Stimulated activated CD8-positive, alpha-beta memory T cell treated with anti-CD3 and anti-CD28 coated beads, Interleukin-2, amount 100 ng/mL, for 48 hours (primary cell): Measurements from ENCODE around the gene MRPL41.
"Not testable (repeated sequence)": the region's sequence is repeated elsewhere in the genome, so short reads cannot be mapped to it uniquely, and the experiment has no call there.

Experiments
- DNase-seq, 2 donors: peaks; one replicate each; pipeline ENCODE4 v3.0.0-alpha.2; 2020; ENCODE audit warnings: low read depth in 2 of 2

Gene MRPL41

GRCh38 chr9:137521405-137521985 is 30.2 kb upstream of the MRPL41 start:
- no peak for DNase-seq

GRCh38 chr9:137522746-137523455 is 28.8 kb upstream of the MRPL41 start:
- no peak for DNase-seq

GRCh38 chr9:137524161-137524980 is 27.3 kb upstream of the MRPL41 start:
- no peak for DNase-seq

- no peak for DNase-seq
Measured at GRCh38 chr9:137524981-137525317, 26.7 kb upstream of the MRPL41 start.

- no peak for DNase-seq
Measured at GRCh38 chr9:137530331-137530730, 21.3 kb upstream of the MRPL41 start.

GRCh38 chr9:137531099-137531765 is 20.4 kb upstream of the MRPL41 start:
- DNase-seq = no peak

GRCh38 chr9:137532891-137533468 is 18.7 kb upstream of the MRPL41 start:
- DNase-seq = not testable (repeated sequence)

GRCh38 chr9:137534256-137535119 is 17.2 kb upstream of the MRPL41 start:
- DNase-seq = no peak

GRCh38 chr9:137535120-137535428 is 16.6 kb upstream of the MRPL41 start:
- no peak for DNase-seq

GRCh38 chr9:137536594-137537131 is 15.0 kb upstream of the MRPL41 start:
- not testable (repeated sequence) for DNase-seq

- no peak for DNase-seq
Measured at GRCh38 chr9:137538058-137538457, 13.6 kb upstream of the MRPL41 start.

- DNase-seq = no peak
Measured at GRCh38 chr9:137540536-137540935, 11.1 kb upstream of the MRPL41 start.

GRCh38 chr9:137542486-137542885 is 9.2 kb upstream of the MRPL41 start:
- no peak for DNase-seq

- no peak for DNase-seq
Measured at GRCh38 chr9:137543237-137543963, 8.3 kb upstream of the MRPL41 start.

GRCh38 chr9:137544176-137544760 is 7.4 kb upstream of the MRPL41 start:
- DNase-seq = no peak

GRCh38 chr9:137545123-137545522 is 6.6 kb upstream of the MRPL41 start:
- no peak for DNase-seq

GRCh38 chr9:137547687-137548543 is 3.8 kb upstream of the MRPL41 start:
- DNase-seq = no peak

GRCh38 chr9:137550231-137550621 is 1.5 kb upstream of the MRPL41 start, which contains the start of gene PNPLA7:
Gene PNPLA7 (minus strand): TSS chr9:137550402. CDS start chr9:137550197, 205 bp downstream.
- peak in 1 of 2 donors; percentile 13 for DNase-seq

- DNase-seq = not testable (repeated sequence)
Measured at GRCh38 chr9:137550958-137551263, 768 bp upstream of the MRPL41 start.
